ENCODE data around the gene PIK3AP1. TPM values are rescaled to one million over a fixed set of nuclear protein-coding genes. Genes with fewer than 3 reads are reported as not detected.
A peak's percentile ranks its signal among the peaks of the same experiment; 100 is the strongest.
"Not testable (repeated sequence)": the region's sequence is repeated elsewhere in the genome, so short reads cannot be mapped to it uniquely, and the experiment has no call there.

PIK3AP1 gene
- total RNA-seq, 1 experiment from 2014 or later = 0.47 TPM

- peak; percentile 88 for DNase-seq (ENCODE audit: extremely low read depth, low read depth)
These were observed 133.7 kb downstream of the PIK3AP1 start, which contains the start of gene TM9SF3 for GRCh38 chr10:96586419-96587263. TM9SF3 (minus strand) TSS chr10:96587012; CDS start chr10:96586835, 177 bp downstream.

GRCh38 chr10:96585736-96586418 is 134.4 kb downstream of the PIK3AP1 start:
- no peak for DNase-seq (ENCODE audit: extremely low read depth, low read depth)

- DNase-seq (ENCODE audit: extremely low read depth, low read depth) = no peak
These were observed 135.8 kb downstream of the PIK3AP1 start for GRCh38 chr10:96584474-96584873.

- DNase-seq (ENCODE audit: extremely low read depth, low read depth) = no peak
These were observed 136.3 kb downstream of the PIK3AP1 start for GRCh38 chr10:96584035-96584434.

GRCh38 chr10:96579133-96579532 is 141.2 kb downstream of the PIK3AP1 start:
- DNase-seq (ENCODE audit: extremely low read depth, low read depth) = no peak

- DNase-seq (ENCODE audit: extremely low read depth, low read depth) = no peak
These were observed 141.7 kb downstream of the PIK3AP1 start for GRCh38 chr10:96578633-96579032.

GRCh38 chr10:96578022-96578421 is 142.3 kb downstream of the PIK3AP1 start:
- DNase-seq (ENCODE audit: extremely low read depth, low read depth) = no peak

GRCh38 chr10:96577069-96577468 is 143.2 kb downstream of the PIK3AP1 start:
- DNase-seq (ENCODE audit: extremely low read depth, low read depth) = no peak

GRCh38 chr10:96576277-96576980 is 143.9 kb downstream of the PIK3AP1 start:
- no peak for DNase-seq (ENCODE audit: extremely low read depth, low read depth)

- not testable (repeated sequence) for DNase-seq (ENCODE audit: extremely low read depth, low read depth)
These were observed 145.8 kb downstream of the PIK3AP1 start for GRCh38 chr10:96574564-96574963.

- DNase-seq (ENCODE audit: extremely low read depth, low read depth) = no peak
These were observed 147.3 kb downstream of the PIK3AP1 start for GRCh38 chr10:96573036-96573435.

GRCh38 chr10:96570983-96571964 is 149.0 kb downstream of the PIK3AP1 start:
- no peak for DNase-seq (ENCODE audit: extremely low read depth, low read depth)

GRCh38 chr10:96570511-96570910 is 149.8 kb downstream of the PIK3AP1 start:
- DNase-seq (ENCODE audit: extremely low read depth, low read depth) = no peak

- no peak for DNase-seq (ENCODE audit: extremely low read depth, low read depth)
These were observed 151.9 kb downstream of the PIK3AP1 start for GRCh38 chr10:96568402-96568801.

GRCh38 chr10:96565774-96566173 is 154.5 kb downstream of the PIK3AP1 start:
- DNase-seq (ENCODE audit: extremely low read depth, low read depth) = no peak

- DNase-seq (ENCODE audit: extremely low read depth, low read depth) = no peak
These were observed 159.1 kb downstream of the PIK3AP1 start for GRCh38 chr10:96560966-96561887.

GRCh38 chr10:96560489-96560888 is 159.8 kb downstream of the PIK3AP1 start:
- no peak for DNase-seq (ENCODE audit: extremely low read depth, low read depth)

- DNase-seq (ENCODE audit: extremely low read depth, low read depth) = peak; percentile 6
These were observed 164.3 kb downstream of the PIK3AP1 start for GRCh38 chr10:96556003-96556402.

- no peak for DNase-seq (ENCODE audit: extremely low read depth, low read depth)
These were observed 165.0 kb downstream of the PIK3AP1 start for GRCh38 chr10:96555330-96555729.
